GM19463 (cell line): Measurements from ENCODE around the gene EYA2.

Experiments
- ATAC-seq: cut with Tn5 transposase; IDR thresholded peaks from one replicate; pipeline ENCODE4 v1.9.1; 2021; ENCODE audit warnings: mild to moderate bottlenecking, moderate library complexity; ENCODE audit not compliant: unreplicated experiment

The EYA2 gene

DNA sequence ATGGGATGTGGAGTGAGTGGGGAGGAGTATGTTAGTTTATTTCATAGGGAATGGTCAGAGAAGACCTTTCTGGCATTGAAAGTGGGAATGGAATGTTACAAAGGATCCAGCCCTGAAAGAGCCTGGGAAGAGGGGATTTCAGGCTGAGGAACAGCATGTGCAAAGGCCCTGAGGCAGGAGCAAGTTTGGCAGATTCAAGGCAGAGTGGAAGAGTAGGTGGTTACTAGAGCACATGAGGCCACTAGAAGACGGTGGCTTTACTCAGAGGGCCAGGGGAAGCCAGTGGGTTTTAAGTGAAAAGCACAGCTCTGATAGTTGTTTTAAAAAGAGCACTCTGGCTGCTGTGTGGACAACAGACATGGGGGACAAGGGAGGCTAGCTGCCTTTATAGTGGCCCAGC lies 234.7 kb downstream of the EYA2 start:
- no peak for ATAC-seq

DNA sequence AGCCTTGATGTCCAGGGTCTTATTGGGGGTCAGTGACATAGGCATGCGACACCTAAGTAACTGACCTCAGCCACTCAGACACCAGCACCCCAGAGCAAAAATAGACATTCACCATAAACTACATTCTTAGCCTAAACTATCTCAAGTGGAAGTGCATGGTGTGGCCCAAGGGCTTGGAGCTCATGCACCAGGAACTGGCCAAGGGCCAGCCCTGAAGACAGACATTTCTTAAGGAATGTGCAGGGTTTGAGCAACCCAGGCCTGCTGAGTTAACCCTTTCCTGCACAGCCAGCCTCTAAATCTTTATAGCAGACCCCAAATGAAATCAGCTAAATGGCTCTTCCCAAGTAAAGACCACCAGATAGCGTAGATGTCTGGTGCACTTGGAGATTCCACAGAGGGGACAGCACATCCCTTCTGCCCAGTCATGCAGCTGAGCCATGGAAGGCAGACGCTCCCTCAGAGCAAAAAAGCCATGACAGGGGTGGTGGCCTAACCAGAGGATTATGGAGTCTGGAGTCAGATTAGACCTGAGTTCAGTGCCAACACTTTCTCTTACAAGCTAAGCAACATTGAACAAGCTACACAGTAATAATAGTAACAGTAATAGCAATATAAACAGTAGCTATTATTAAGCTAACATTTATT lies 239.3 kb downstream of the EYA2 start:
- no peak for ATAC-seq

DNA sequence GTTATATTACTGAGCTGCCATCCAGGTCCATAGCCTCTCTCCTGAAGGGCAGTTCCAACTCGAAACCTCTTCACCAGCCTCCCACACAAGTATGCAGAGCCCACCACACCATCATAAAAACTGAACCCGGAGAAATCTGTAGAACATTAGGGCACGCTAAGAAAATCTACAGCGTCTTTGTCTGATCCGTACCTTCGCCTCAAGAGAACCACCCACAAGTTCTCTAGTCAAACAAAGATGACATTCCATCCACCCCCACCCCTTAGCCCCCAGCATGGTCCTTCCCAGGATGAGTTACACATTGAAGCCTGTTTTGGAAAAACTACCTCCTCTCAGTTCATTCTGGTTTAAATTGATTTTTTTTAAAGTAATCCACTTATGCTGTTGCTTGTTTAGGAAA lies 242.1 kb downstream of the EYA2 start:
- no peak for ATAC-seq

DNA sequence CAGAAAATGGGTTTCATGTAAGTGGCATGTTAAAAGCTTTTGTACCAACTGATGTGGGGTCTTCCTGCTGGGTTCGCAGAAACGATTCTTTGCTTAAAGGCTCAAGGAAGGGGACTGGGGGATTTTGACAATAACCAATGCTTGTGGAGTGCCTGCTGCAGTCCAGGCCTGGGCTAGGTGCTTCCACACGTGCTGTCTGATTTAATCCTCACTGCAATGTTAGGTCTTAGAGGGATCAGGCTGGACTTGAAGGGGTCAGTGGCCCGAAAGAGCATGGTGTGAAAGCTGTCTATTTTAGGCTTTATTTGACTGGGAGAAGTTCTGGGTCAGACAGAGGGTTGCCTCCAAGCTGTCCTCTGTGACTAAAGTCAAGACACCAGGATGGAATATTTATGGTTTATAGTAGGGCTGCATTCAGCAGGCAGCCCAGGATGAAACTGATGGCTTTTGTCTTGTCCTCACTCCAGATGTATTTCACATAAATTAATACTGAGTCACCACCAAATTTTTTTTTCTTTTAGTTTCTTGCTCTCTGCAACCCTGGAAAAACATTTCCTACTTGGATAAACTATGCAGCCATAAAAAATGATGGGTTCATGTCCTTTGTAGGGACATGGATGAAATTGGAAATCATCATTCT lies 242.7 kb downstream of the EYA2 start:
- no peak for ATAC-seq

DNA sequence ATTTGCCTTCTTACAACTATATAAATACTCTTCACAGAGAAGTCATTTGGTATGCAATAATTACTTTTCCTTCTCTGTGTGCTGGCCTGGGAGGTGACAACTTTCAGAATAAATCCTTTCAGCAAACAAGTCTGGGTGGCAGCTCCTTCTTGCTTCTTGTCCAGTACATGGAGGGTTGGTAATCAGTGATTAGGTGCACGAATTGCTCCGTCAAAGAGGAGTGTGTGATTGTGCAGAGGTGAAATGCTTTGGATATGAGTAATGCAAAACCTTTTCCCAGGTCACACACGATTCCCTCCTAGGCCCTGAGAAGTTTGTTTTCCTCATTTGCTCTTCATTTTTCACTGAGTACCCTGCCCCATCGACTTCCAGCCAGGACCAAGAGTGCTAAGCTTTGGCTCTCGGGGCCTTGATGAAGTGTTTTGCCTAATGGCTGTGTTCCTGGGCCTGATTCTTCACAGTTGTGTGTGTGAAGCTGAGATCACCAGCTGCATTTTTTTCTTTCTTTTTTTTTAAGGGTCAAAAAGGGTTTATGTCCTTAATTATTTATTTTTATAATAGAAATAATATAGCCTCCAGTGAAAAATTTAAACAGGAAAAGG lies 245.4 kb downstream of the EYA2 start:
- no peak for ATAC-seq

DNA sequence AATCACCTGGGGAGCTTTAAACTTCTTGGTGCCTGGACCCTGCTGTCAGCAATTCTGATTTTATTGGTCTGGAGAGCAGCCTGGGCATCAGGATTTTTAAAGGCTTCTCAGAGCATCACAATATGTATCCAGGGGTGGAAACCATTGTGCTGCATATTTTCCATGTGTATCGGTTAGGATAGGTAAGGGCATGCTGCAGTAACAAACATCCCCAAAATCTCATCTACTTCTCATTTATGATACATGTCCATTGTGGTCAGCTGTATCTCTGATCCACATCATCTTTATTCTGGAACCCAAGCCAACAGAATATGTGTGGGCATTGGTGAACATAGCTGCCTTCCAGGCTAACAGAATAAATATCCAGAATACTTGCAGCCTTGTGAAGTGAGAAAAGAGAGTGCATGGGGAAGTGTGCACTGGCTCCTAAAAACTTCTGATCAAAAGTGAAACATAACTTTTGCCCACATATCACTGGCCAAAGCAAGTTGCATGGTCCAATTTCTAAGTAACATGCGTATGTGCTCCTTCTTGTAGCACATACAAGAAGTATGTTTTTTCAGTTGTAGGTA lies 246.8 kb downstream of the EYA2 start:
- ATAC-seq, result no peak

DNA sequence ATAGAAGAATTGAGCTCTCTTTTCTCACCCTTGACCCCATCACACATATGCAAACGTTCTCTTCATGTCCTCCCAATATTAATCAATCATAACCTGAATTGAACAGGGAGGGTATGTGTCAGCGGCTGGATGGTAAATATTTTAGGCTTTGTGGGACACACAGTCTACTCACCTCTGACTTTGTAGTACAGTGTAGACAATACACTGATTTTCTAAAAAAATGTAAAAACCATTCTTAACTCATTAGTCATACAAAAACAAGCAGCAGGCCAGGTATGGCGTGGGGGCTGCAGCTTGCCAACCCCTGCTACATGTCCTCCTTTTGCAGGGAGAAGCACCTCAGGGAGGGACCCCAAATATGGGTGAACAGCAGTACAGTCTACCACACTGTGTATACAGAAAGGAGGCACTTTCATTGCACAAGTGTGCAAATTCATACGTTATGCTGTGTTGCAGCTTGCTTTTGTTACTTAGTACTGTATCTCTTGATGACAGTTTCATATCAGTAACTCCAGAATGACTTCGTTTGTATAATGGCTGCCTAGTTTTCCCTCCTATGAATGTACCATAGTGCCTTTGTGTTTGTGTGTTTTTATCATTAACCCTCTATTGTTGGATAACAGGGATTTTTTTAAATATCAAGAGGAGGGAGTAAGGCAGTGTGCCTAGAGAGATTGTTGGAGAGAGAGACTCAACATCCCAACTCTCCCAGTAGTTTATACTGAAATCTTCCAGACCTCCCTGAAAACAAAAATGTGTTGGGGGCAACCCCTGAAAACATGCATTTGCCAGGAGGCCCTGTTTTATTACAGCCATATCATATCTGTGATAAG lies 247.5 kb downstream of the EYA2 start:
- ATAC-seq, result no peak

DNA sequence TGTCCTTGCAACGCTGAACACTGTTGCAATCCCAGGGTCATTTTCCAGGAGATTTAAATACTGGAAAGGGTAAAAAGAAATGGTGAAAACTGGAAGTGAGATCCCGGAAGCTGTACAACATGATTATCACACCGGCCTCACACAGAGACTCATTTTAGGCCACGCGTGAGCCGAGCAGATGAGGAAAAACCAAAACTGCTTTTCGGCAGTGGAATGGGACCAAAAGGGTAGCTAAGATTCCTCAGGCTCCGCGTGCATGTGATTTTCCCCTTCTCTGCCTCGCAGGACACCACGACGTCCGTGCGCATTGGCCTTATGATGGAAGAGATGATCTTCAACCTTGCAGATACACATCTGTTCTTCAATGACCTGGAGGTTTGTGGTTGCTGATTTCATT lies 248.1 kb downstream of the EYA2 start:
- ATAC-seq, result no peak

DNA sequence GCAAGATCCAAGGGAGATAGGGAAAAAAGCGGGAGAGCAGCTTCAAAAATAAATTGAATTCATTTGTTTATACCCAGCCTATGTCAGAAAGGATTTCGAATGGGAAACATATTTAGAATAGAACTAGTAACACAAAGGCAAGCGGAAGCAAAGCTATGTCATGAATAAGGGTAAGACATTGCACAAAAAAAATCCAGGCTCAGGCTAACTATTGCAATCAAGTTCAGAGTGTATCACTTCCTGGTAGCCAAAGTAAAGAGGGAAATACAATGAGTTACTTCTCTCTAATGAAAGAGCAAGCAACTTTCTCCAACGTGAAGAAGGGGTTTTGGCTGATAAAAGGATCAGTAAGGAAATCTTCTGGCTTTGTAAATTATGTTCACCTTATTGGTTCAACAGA lies 249.0 kb downstream of the EYA2 start:
- no peak for ATAC-seq

DNA sequence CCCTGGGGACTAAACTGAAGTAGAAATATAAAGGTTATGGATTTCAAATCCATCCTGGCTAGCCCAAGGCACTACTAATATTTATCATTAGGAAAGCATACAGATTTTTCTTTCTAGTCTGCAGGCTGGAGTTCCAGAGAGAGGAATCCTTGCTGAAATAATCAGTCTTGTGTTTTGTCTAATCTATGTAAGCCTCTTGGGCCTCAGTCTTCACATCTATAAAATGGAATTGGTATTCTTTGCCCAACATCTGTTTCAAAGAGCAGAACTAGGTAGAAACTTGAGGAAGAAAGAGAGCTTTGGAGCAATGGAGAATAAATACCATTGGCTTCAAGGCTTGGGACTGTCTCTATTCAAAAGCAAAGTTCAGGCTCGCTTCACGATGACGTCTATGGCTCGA lies 249.8 kb downstream of the EYA2 start:
- no peak for ATAC-seq

DNA sequence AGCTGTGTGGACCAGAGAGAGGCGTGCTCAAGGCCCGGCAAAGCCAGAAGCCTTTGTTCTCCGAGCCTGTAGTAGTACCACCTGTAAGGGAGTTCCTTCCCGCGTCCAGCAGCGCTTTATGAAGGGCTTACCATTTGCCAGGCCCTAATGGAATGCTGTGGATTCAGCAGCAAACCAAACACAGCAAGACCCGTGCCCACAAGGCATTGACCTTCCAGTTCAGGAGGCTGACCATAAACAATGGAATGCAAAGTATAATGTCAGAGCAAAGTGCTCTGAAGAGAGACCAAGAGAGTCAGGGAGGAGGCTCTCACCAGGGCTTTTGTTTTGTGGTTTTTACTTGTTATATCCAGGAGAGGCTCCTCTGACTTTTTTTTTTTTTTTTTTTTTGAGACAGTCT lies 252.0 kb downstream of the EYA2 start:
- no peak for ATAC-seq

DNA sequence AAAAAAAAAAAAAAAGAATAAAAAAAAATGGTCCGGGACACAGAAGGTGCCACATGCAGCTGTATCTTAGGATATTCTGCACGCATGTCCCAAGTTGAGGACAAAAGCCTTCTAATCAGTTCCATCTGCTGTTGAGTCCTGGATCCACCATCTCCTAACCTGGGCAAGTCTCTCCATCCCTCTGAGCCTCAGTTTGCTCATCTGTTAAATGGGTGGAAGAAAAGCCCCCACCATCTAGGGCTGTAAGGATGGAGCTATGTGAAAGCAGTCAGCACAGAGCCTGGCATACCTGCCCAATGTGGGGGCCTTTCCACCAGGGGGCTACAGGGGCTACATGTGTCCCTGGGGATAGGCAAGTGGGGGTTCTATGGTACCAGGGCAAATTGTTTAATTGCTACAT lies 253.4 kb downstream of the EYA2 start:
- ATAC-seq, result no peak

DNA sequence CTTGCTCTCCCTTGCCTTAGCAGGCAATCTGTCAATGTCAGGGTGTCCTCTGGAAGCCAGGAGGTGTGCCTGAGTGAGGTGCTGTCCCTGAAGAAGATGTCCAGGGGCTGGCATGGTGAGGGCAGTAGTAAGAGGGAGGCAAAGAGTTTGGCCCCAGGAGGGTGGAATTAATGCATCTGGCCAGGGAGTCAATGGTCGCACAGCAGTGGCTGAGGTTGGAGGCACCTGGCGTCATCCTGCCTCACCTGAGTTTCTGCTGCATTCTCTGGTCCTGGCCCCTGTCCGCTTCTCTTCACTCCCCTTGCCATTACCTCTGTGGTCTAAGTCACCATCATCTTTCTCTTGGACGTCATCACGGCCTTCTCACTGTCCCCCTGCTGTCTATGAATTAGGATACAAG lies 255.3 kb downstream of the EYA2 start:
- ATAC-seq, result no peak

DNA sequence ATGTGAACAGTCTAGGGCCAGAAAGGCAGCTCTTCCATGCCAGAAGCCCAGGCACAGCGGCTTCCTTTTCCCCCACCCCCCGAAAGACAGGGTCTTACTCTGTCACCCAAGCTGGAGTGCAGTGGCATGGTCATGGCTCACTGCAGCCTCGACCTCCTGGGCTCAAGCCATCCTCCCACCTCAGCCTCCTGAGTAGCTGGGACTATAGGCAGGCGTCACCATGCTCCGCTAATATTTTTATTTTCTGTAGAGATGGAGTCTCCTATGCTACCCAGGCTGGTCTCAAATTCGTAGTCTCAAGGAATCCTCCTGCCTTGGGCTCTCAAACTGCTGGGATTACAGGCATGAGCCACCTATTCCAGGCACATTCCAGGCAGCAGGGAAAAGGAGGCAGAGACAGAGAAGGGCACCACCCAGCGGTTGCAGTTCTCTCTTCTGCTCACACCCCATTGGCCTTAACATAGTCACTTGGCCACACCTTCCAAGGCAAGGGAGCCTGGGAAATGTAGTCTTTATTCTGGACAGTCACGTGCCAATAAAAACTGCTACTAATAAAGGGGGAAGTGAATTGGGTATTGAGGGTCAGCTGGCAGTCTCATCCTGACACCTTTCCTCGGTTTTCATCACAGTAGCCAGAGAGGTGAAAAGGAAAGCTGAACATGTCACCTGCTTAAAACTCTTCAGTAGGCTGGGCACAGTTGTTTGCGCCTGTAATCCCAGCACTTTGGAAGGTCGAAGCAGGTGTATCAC lies 255.9 kb downstream of the EYA2 start:
- no peak for ATAC-seq

DNA sequence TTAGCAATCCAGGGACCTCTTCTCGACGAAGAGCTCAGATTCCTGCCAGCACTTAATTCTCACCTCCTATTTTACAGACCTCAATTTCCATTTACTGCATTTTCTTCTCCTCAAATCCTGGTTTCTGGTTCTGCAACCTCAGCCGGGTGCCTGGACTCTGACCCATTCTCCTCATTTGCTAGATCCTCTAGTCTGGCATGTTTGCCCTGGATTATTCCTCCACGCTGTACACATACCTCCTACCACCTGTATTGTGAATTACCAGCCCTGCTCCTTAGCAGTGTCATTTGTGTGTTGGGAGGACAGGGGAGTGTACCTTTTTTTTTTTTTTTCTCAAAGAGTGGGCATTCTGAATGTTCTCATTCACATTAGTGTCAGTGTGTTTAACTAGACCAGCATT lies 257.4 kb downstream of the EYA2 start:
- no peak for ATAC-seq

DNA sequence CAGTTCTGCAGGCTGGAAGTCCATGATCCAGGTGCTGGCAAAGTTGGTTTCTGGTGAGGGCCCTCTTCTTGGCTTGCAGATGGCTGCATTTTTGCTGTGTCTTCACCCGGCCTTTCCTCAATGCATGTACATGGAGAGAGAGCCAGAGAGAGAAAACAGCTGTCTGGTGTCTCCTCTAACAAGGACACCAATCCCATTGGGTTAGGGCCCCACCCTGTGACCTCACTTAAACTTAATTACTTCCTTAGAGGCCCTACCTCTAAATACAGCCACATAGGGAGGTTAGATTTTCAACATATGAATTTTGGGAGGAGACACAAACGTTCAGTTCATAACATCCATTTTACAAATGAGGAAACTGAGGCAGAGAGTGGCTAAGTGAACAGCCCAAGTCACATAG lies 259.4 kb downstream of the EYA2 start:
- ATAC-seq, result no peak

DNA sequence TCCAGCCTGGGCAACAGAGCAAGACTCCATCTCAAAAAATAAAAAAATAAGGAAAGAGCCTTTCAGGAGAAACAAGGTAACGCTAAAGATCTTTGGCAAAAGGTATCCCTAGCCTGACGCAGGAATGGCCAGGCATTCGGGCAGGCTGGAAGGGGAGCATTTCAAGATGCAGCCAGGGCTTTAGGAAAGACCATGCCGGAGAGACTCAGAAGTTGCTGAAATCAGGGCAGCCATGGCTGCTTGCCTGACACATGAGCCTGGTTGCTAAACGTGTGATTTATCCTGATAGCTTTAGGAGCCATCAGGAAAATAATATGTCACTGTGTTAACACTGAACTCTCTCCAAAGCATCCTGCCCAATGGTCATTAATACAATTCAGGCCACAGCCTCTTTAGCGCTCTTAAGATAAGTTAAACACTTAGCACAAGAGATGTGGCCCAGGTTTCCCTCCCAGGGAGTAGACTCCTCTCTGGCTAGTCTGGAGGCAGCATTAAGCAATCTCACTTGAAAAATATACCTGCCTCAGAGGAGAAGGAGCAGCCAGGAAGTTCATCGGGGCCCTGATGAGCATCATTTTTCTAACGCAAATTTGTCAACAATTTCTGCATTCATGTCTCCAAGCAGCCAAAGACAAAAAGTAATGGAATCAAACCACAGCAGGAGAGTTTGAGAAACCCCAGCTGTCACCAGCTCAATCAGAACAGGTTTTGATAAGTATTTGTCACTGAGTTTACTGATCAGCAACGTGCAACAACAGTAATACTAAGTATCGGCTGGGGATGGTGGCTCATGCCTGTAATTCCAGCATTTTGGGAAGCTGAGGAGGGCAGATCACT lies 261.9 kb downstream of the EYA2 start:
- ATAC-seq, result no peak

DNA sequence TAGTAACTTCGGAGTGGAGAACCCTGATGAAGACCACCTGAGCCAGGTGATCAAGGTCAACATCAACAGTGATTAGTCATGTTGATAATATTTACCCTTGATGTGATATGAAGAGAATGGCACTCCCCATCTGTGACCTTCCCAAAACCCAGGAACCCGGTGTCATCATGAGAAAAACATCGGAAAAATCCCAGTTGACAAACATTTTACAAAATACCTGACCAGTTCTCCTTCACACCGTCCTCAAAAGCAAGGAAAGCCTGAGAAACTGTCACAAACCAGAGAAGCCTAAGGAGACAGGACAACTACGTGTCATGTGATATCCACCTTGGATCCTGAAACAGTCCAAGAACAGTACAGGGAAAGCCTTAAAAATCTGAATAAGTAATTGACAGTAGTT lies 264.5 kb downstream of the EYA2 start:
- no peak for ATAC-seq

DNA sequence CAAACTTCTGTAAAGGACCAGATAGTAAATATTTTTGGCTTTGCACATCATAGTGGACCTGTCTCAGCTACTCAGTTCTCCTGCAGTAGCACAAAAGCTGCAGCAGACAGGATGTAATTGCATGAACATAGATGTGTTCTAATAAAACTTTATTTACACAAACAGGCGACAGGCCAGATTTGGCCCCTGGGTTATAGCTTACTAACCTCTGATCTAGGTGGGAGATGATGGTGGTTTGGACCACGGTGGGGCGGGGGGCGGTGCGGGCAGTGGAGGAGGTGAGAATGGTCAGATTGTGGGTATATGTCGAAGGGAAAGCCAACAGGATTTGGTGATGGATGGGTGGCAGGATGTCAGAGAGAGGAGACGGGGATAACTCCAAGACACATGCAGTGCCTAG lies 265.6 kb downstream of the EYA2 start:
- no peak for ATAC-seq

DNA sequence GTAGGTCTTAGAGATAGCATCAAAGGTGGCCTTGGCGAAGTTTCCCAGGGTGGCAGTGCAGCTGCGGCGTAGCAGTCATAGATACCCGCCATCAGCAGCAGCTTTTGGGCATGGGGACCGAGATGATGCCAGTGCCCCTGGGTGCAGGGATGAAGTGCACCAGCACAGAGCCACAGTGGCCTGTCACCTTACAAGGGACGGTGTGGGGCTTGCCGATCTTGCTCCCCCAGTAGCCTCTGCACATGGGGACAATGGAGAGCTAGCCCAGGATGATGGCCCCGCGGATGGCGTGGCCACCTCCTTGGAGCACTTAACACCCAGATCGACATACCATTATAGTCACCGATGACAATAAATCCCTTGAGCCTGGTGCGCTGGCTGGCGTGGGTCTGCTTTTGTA lies 266.3 kb downstream of the EYA2 start:
- ATAC-seq, result no peak
